ENCODE results near the gene EXOC5.

Gene EXOC5

GRCh38 chr14:57161583-57162234 is 107.0 kb downstream of the EXOC5 start:
- no peak for DNase-seq

GRCh38 chr14:57160333-57160732 is 108.4 kb downstream of the EXOC5 start:
- no peak for DNase-seq

GRCh38 chr14:57153286-57153685 is 115.4 kb downstream of the EXOC5 start:
- DNase-seq: no peak
